ENCODE measurements around the gene BID.

The BID gene

DNA sequence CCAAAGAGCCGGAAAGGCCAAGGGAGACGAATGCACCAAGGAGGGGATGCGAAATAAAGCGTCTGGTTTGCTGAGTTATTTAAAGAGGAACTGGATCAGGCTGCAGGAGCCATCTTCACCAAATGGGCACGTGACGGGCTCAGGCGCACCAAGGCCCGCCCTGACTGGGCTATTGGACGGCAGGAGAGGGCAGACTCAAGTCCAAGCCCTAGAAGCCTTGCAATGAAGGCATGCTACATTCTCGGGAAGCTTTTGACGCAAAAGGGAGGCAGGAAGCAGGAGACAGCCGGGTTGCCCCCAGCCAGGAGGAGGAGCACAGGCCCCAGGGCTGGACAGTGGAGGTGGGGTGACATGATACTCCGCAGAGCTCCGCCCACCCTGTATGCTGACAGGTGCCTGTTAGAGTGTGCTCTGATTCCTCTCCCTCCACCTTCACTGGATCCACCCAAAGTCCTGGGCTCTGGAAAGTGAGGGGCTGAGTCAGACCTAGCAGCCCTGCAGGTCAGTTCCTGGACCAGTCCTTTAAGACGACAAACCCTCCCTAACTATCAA is 41.5 kb upstream of the BID start:
- TF ChIP-seq, protein P1, sequence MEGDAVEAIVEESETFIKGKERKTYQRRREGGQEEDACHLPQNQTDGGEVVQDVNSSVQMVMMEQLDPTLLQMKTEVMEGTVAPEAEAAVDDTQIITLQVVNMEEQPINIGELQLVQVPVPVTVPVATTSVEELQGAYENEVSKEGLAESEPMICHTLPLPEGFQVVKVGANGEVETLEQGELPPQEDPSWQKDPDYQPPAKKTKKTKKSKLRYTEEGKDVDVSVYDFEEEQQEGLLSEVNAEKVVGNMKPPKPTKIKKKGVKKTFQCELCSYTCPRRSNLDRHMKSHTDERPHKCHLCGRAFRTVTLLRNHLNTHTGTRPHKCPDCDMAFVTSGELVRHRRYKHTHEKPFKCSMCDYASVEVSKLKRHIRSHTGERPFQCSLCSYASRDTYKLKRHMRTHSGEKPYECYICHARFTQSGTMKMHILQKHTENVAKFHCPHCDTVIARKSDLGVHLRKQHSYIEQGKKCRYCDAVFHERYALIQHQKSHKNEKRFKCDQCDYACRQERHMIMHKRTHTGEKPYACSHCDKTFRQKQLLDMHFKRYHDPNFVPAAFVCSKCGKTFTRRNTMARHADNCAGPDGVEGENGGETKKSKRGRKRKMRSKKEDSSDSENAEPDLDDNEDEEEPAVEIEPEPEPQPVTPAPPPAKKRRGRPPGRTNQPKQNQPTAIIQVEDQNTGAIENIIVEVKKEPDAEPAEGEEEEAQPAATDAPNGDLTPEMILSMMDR (IDR thresholded peaks at IDR 0.05) = no peak
- H3K27me3 ChIP-seq = no peaks in the 10 kb centered on the region
- H3K36me3 ChIP-seq = peaks cover 57 to 96% (median 82%) of the 10 kb centered on the region in 3 donors
- H3K4me3 ChIP-seq = no peak overlapping the region
- H3K27ac ChIP-seq = no peak overlapping the region
- H3K4me1 ChIP-seq = no peaks in the 10 kb centered on the region
- H3K9me3 ChIP-seq = no peaks in the 10 kb centered on the region
- DNase-seq = no peak
- intact Hi-C loops (cut with DNase I; ENCODE audit: low total_unique reads) = no loop called here

DNA sequence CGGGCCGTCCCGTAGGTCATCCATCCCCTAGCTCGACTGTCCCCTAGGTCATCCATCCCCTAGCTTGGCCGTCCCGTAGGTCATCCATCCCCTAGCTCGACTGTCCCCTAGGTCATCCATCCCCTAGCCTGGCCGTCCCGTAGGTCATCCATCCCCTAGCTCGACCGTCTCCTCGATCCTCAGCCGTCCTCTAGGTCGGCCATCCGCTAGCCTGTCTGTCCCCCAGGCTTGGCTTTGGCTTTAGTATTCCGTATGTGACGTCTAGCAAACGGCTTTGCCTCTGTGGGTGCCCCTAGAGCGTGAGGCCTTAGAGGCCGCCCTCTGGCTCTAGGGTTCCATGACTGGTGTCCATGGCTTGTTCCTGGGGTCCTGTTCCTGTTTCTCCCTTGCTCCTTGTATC is 40.6 kb upstream of the BID start:
- Histone ChIP-seq H3K27ac (no peak overlapping the region), H3K4me1 (no peaks in the 10 kb centered on the region), H3K36me3 (peaks cover 62 to 100% (median 86%) of the 10 kb centered on the region in 3 donors), H3K4me3 (no peak overlapping the region), H3K9me3 (no peaks in the 10 kb centered on the region), H3K27me3 (no peaks in the 10 kb centered on the region)
- DNase-seq = no peak
- TF ChIP-seq, protein P1 (IDR thresholded peaks at IDR 0.05) = no peak
- intact Hi-C loops (cut with DNase I; ENCODE audit: low total_unique reads) = no loop called here

DNA sequence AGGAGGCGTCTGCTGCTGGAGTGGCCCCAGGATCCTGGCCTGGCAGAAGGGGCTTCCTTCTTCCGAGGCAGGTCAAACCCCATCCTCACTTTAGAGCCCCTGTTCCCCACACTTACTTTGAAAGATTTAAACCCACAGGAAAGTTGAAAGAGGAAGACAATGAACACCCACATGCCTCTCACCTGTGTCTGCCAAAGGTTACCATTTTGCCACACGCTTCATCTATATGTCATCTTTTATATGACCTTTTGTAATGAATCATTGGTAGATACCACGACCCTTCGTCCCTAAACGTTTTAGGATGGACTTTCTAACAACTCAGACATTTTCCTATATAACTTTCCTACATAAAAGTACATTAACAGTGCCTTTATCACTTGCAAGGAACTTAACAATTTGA is 39.8 kb upstream of the BID start:
- no peak for DNase-seq
- Histone ChIP-seq H3K36me3 (peaks cover 59 to 100% (median 88%) of the 10 kb centered on the region in 3 donors), H3K4me3 (no peak overlapping the region), H3K27me3 (no peaks in the 10 kb centered on the region), H3K27ac (no peak overlapping the region), H3K9me3 (no peaks in the 10 kb centered on the region), H3K4me1 (no peaks in the 10 kb centered on the region)
- TF ChIP-seq, protein P1 (IDR thresholded peaks at IDR 0.05) = no peak
- intact Hi-C loops (cut with DNase I; ENCODE audit: low total_unique reads) = no loop called here

DNA sequence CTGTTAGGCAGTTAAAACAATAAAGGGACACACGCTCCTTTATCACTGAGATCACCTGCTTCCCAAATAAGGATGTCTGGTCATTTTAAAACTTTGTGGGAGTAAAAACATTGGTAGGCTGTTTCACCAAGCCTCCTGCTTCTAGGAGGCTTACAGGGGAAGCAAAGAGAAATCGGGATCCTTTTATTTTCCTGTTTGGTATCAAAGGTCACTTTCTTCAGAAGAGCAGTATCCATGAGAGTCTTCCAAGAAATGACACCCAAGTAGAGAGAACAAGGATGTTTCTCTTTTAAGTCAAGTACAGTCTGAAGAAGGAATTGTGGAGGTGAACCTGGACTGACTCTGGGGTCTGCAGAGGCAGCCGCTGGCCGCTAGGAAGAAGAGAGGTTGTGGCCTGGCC is 36.9 kb upstream of the BID start:
- Histone ChIP-seq H3K27ac (no peak overlapping the region), H3K4me3 (no peak overlapping the region), H3K4me1 (no peaks in the 10 kb centered on the region), H3K9me3 (no peaks in the 10 kb centered on the region), H3K36me3 (peaks cover 53 to 100% (median 87%) of the 10 kb centered on the region in 3 donors), H3K27me3 (no peaks in the 10 kb centered on the region)
- TF ChIP-seq, protein P1 (IDR thresholded peaks at IDR 0.05) = no peak
- intact Hi-C loops (cut with DNase I; ENCODE audit: low total_unique reads) = no loop called here
- no peak for DNase-seq

DNA sequence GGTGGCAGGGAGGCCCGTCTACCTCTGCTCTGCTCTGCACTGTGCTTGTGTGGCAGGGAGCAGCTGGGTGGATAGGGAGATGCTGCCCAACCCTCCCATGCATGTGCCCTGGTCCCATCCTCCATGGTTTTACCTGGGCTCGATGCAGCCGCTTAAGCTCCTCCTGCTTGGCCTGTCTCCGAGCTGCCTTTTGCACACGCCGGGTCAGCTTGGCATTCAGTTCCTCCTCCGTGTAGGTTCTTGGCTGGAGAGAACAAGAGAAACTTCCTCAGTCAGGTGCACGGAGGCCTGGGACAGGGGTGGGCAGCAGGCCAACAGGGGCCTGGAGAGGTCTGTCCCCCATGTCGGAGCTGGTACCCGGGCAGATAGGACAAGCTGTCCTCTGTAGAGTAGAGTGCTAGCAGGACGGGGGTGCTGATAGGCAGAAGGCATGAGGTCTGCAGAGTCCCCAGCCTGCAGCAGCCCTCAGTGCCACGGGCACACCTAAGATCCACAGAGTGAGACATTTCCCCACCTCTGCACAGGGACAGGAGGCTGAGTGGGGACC is 36.4 kb upstream of the BID start:
- Histone ChIP-seq H3K4me3 (no peak overlapping the region), H3K27me3 (no peaks in the 10 kb centered on the region), H3K4me1 (no peaks in the 10 kb centered on the region), H3K36me3 (peaks cover 53 to 100% (median 87%) of the 10 kb centered on the region in 3 donors), H3K27ac (no peak overlapping the region), H3K9me3 (no peaks in the 10 kb centered on the region)
- TF ChIP-seq, protein P1 (IDR thresholded peaks at IDR 0.05) = no peak
- intact Hi-C loops (cut with DNase I; ENCODE audit: low total_unique reads) = no loop called here
- no peak for DNase-seq
